Activated T-cell treated with anti-CD3 and anti-CD28 coated beads, Interleukin-2, amount 50 U/mL, for 4 hours (primary cell): Measurements from ENCODE around the gene DPP8. TPM values are rescaled to one million over a fixed set of nuclear protein-coding genes. Genes with fewer than 3 reads are reported as not detected.

ENCODE experiments used
- ATAC-seq, 2 donors: fragments of 200-7000 bp; cut with Tn5 transposase; one replicate each; pipeline ENCODE4 v1.10.0; 2021
- DNase-seq: peaks from one replicate; pipeline ENCODE4 v3.0.0-alpha.2; 2020
- H3K27me3 Mint-ChIP-seq: one replicate; pipeline ENCODE4 v1.8.0; 2021; ENCODE audit warnings: low read depth, mixed read lengths
- H3K36me3 Mint-ChIP-seq: one replicate; pipeline ENCODE4 v1.8.0; 2022; ENCODE audit warnings: mixed read lengths; ENCODE audit not compliant: insufficient read depth
- H3K4me1 Mint-ChIP-seq: one replicate; pipeline ENCODE4 v1.8.0; 2021; ENCODE audit warnings: low read depth, mixed read lengths
- H3K4me3 Mint-ChIP-seq: one replicate; pipeline ENCODE4 v1.8.0; 2021; ENCODE audit warnings: mild to moderate bottlenecking, moderate library complexity, mixed read lengths
- H3K9me3 Mint-ChIP-seq: one replicate; pipeline ENCODE4 v1.8.0; 2021; ENCODE audit warnings: mixed read lengths
- total RNA-seq, 3 donors: library from RNA; stranded (reverse); gene quantifications; one replicate each; pipeline ENCODE4 v1.2.1, GENCODE V29; 2021

DPP8 gene
- total RNA-seq, 3 donors from 2014 or later: 27.4 to 30.3 (median 29.0) TPM

- DNase-seq (no peak), ATAC-seq (no peak)
- Mint-ChIP-seq H3K36me3 (peaks cover 9% of the 10 kb centered on the region), H3K4me3 (no peak overlapping the region), H3K9me3 (no peaks in the 10 kb centered on the region), H3K27me3 (no peaks in the 10 kb centered on the region), H3K4me1 (peaks cover 40% of the 10 kb centered on the region)
Measured at GRCh38 chr15:65535192-65535591, 17.7 kb upstream of the DPP8 start.

GRCh38 chr15:65533057-65533756, 15.7 kb upstream of the DPP8 start:
- ATAC-seq: no peak
- H3K4me1 Mint-ChIP-seq: peaks cover 36% of the 10 kb centered on the region
- no peak overlapping the region for H3K4me3 Mint-ChIP-seq
- peaks cover 8% of the 10 kb centered on the region for H3K36me3 Mint-ChIP-seq
- no peaks in the 10 kb centered on the region for H3K9me3 Mint-ChIP-seq
- DNase-seq: no peak
- no peaks in the 10 kb centered on the region for H3K27me3 Mint-ChIP-seq

- Mint-ChIP-seq H3K4me1 (peaks cover 33% of the 10 kb centered on the region), H3K9me3 (no peaks in the 10 kb centered on the region), H3K36me3 (peaks cover 5% of the 10 kb centered on the region), H3K4me3 (no peak overlapping the region), H3K27me3 (no peaks in the 10 kb centered on the region)
- ATAC-seq: no peak
- no peak for DNase-seq
Measured at GRCh38 chr15:65532738-65533051, 15.2 kb upstream of the DPP8 start.

GRCh38 chr15:65530318-65531111, 13.0 kb upstream of the DPP8 start, which contains the start of gene HACD3:
HACD3 (plus strand) TSS chr15:65530463; CDS start chr15:65530632, 169 bp downstream.
- ATAC-seq: peak; percentile 97 to 98
- Mint-ChIP-seq H3K4me3 (peak within 1 kb of the TSS; percentile 76), H3K36me3 (peaks cover 5% of the 10 kb centered on the region), H3K4me1 (peaks cover 33% of the 10 kb centered on the region), H3K9me3 (no peaks in the 10 kb centered on the region), H3K27me3 (no peaks in the 10 kb centered on the region)
- peak; percentile 90 for DNase-seq

- no peaks in the 10 kb centered on the region for H3K27me3 Mint-ChIP-seq
- no peaks in the 10 kb centered on the region for H3K9me3 Mint-ChIP-seq
- ATAC-seq: no peak
- peak overlapping the region; percentile 76 for H3K4me3 Mint-ChIP-seq
- peaks cover 31% of the 10 kb centered on the region for H3K4me1 Mint-ChIP-seq
- DNase-seq: no peak
- peaks cover 3% of the 10 kb centered on the region for H3K36me3 Mint-ChIP-seq
Measured at GRCh38 chr15:65529762-65530317, 12.4 kb upstream of the DPP8 start.

- Mint-ChIP-seq H3K36me3 (no peaks in the 10 kb centered on the region), H3K4me1 (peaks cover 22% of the 10 kb centered on the region), H3K4me3 (no peak overlapping the region), H3K27me3 (no peaks in the 10 kb centered on the region), H3K9me3 (no peaks in the 10 kb centered on the region)
- no peak for ATAC-seq
- no peak for DNase-seq
Measured at GRCh38 chr15:65528461-65529060, 11.1 kb upstream of the DPP8 start.

- Mint-ChIP-seq H3K4me1 (peaks cover 5% of the 10 kb centered on the region), H3K36me3 (no peaks in the 10 kb centered on the region), H3K9me3 (no peaks in the 10 kb centered on the region), H3K27me3 (no peaks in the 10 kb centered on the region), H3K4me3 (no peak overlapping the region)
- ATAC-seq (no peak), DNase-seq (no peak)
Measured at GRCh38 chr15:65525622-65526021, 8.1 kb upstream of the DPP8 start.

GRCh38 chr15:65524226-65524625, 6.7 kb upstream of the DPP8 start:
- Mint-ChIP-seq H3K36me3 (no peaks in the 10 kb centered on the region), H3K4me3 (no peak overlapping the region), H3K9me3 (no peaks in the 10 kb centered on the region), H3K27me3 (no peaks in the 10 kb centered on the region), H3K4me1 (no peaks in the 10 kb centered on the region)
- DNase-seq: no peak
- ATAC-seq: no peak

- peaks cover 3% of the 10 kb centered on the region for H3K36me3 Mint-ChIP-seq
- no peak overlapping the region for H3K4me3 Mint-ChIP-seq
- no peaks in the 10 kb centered on the region for H3K9me3 Mint-ChIP-seq
- no peak for DNase-seq
- H3K4me1 Mint-ChIP-seq: peaks cover 5% of the 10 kb centered on the region
- ATAC-seq: no peak
- no peaks in the 10 kb centered on the region for H3K27me3 Mint-ChIP-seq
Measured at GRCh38 chr15:65521350-65521749, 3.9 kb upstream of the DPP8 start.

GRCh38 chr15:65518633-65519285, 1.3 kb upstream of the DPP8 start:
- Mint-ChIP-seq H3K36me3 (peaks cover 4% of the 10 kb centered on the region), H3K9me3 (no peaks in the 10 kb centered on the region), H3K4me1 (peaks cover 23% of the 10 kb centered on the region), H3K27me3 (no peaks in the 10 kb centered on the region), H3K4me3 (no peak overlapping the region)
- ATAC-seq (no peak), DNase-seq (no peak)

GRCh38 chr15:65517866-65518207, 348 bp upstream of the DPP8 start:
- no peak for DNase-seq
- Mint-ChIP-seq H3K4me1 (peaks cover 32% of the 10 kb centered on the region), H3K27me3 (no peaks in the 10 kb centered on the region), H3K4me3 (peak overlapping the region; percentile 99), H3K36me3 (peaks cover 9% of the 10 kb centered on the region), H3K9me3 (no peaks in the 10 kb centered on the region)
- ATAC-seq: no peak

GRCh38 chr15:65512807-65513416, 4.6 kb downstream of the DPP8 start:
- H3K4me1 Mint-ChIP-seq: peaks cover 49% of the 10 kb centered on the region
- no peaks in the 10 kb centered on the region for H3K27me3 Mint-ChIP-seq
- peaks cover 36% of the 10 kb centered on the region for H3K36me3 Mint-ChIP-seq
- peak overlapping the region; percentile 45 for H3K4me3 Mint-ChIP-seq
- no peak for DNase-seq
- H3K9me3 Mint-ChIP-seq: no peaks in the 10 kb centered on the region
- ATAC-seq: no peak

- ATAC-seq: no peak
- Mint-ChIP-seq H3K4me1 (peaks cover 50% of the 10 kb centered on the region), H3K36me3 (peaks cover 37% of the 10 kb centered on the region)
Measured at GRCh38 chr15:65512189-65512588, 5.3 kb downstream of the DPP8 start.

GRCh38 chr15:65509321-65509720, 8.2 kb downstream of the DPP8 start:
- peaks cover 33% of the 10 kb centered on the region for H3K4me1 Mint-ChIP-seq

More at GRCh38 chr15:65512189-65512588, 5.3 kb downstream of the DPP8 start:
- Mint-ChIP-seq H3K4me3 (no peak overlapping the region), H3K9me3 (no peaks in the 10 kb centered on the region), H3K27me3 (no peaks in the 10 kb centered on the region)
- DNase-seq: no peak

More at GRCh38 chr15:65509321-65509720, 8.2 kb downstream of the DPP8 start:
- no peaks in the 10 kb centered on the region for H3K9me3 Mint-ChIP-seq
- no peak overlapping the region for H3K4me3 Mint-ChIP-seq
- no peak for DNase-seq
- peaks cover 33% of the 10 kb centered on the region for H3K36me3 Mint-ChIP-seq
- ATAC-seq: no peak
- no peaks in the 10 kb centered on the region for H3K27me3 Mint-ChIP-seq
